IMR-90 (cell line): Measurements from ENCODE around the gene DNAJC17. TPM values are rescaled to one million over a fixed set of nuclear protein-coding genes. Genes with fewer than 3 reads are reported as not detected.

Source experiments
- ATAC-seq: fragments of 200-7000 bp; cut with Tn5 transposase; 2 replicates; pipeline ENCODE4 v1.9.1; 2020; ENCODE audit warnings: low read depth, mild to moderate bottlenecking, moderate library complexity
- BruUV-seq: library from RNA; stranded (reverse); fragments of 400-500 nt; replicated peaks from 2 replicates; lab custom pipeline; 2021; lab: Mats Ljungman, UMichigan
- CTCF ChIA-PET: fragments of 300-600 bp; formaldehyde crosslinking; extraction: SDS; loops from one replicate; lab custom pipeline; 2021; ENCODE audit warnings: antibody characterized with exemption; lab: Yijun Ruan, JAX
- POLR2A ChIA-PET: fragments of 300-600 bp; sonication (Branson Sonifier 250); formaldehyde crosslinking; loops from one replicate; lab custom pipeline; 2022; ENCODE audit warnings: antibody characterized with exemption; ENCODE audit not compliant: unreplicated experiment; lab: Charles Lee
- DNase-seq: peaks from one replicate; pipeline ENCODE4 v3.0.0; 2013
- H2AFZ ChIP-seq: replicated peaks from 2 replicates; pipeline ENCODE3; 2013; ENCODE audit warnings: low read length, mild to moderate bottlenecking; ENCODE audit not compliant: poor library complexity
- H2AK5ac ChIP-seq: 2 replicates; pipeline ENCODE4 v1.6.1; 2013; ENCODE audit warnings: low read depth, low read length, inconsistent platforms
- H2AK9ac ChIP-seq: replicated peaks from 2 replicates; pipeline ENCODE3; 2013; ENCODE audit warnings: mild to moderate bottlenecking, low read depth, low read length, moderate library complexity; ENCODE audit not compliant: poor library complexity
- H2BK120ac ChIP-seq: 2 replicates; pipeline ENCODE4 v1.6.1; 2013; ENCODE audit warnings: low read depth, low read length, inconsistent platforms
- H2BK15ac ChIP-seq: 3 replicates; pipeline ENCODE4 v1.6.1; 2013; ENCODE audit warnings: low read depth, low read length, inconsistent platforms
- H2BK20ac ChIP-seq: 2 replicates; pipeline ENCODE4 v1.6.1; 2013; ENCODE audit warnings: low read depth, mild to moderate bottlenecking, inconsistent platforms, low read length, moderate library complexity
- H2BK5ac ChIP-seq: 2 replicates; pipeline ENCODE4 v1.6.1; 2013; ENCODE audit warnings: mild to moderate bottlenecking, low read depth, low read length, inconsistent platforms; ENCODE audit not compliant: poor library complexity, severe bottlenecking
- H3K14ac ChIP-seq: replicated peaks from 2 replicates; pipeline ENCODE4 v1.6.1; 2013; ENCODE audit warnings: low read depth, low read length, inconsistent platforms
- H3K18ac ChIP-seq: 2 replicates; pipeline ENCODE4 v1.6.1; 2013; ENCODE audit warnings: low read depth, low read length, control low read depth
- H3K23ac ChIP-seq: 2 replicates; pipeline ENCODE4 v1.6.1; 2013; ENCODE audit warnings: low read depth, low read length, inconsistent platforms
- H3K27ac ChIP-seq: 2 replicates; pipeline ENCODE4 v1.5.1; 2013; ENCODE audit warnings: mild to moderate bottlenecking, control low read depth, low read length; ENCODE audit not compliant: insufficient read depth
- H3K27me3 ChIP-seq: 2 replicates; pipeline ENCODE4 v1.6.1; 2013; ENCODE audit warnings: low read length; ENCODE audit not compliant: control insufficient read depth, insufficient read depth
- H3K36me3 ChIP-seq: 2 replicates; pipeline ENCODE4 v1.6.1; 2013; ENCODE audit warnings: low read length, mixed read lengths; ENCODE audit not compliant: control insufficient read depth, insufficient read depth
- H3K4ac ChIP-seq: 2 replicates; pipeline ENCODE4 v1.6.1; 2013; ENCODE audit warnings: low read depth, low read length, inconsistent platforms
- H3K4me1 ChIP-seq: 2 replicates; pipeline ENCODE4 v1.6.1; 2013; ENCODE audit warnings: low read length, mixed read lengths; ENCODE audit not compliant: control insufficient read depth, insufficient read depth
- H3K4me2 ChIP-seq: 2 replicates; pipeline ENCODE4 v1.6.1; 2013; ENCODE audit warnings: low read depth, mild to moderate bottlenecking, control low read depth, low read length, moderate library complexity
- H3K4me3 ChIP-seq: 2 replicates; pipeline ENCODE4 v1.5.1; 2013; ENCODE audit warnings: low read depth, mild to moderate bottlenecking, control low read depth, low read length, moderate library complexity; ENCODE audit not compliant: insufficient read depth
- H3K56ac ChIP-seq: 2 replicates; pipeline ENCODE4 v1.6.1; 2013; ENCODE audit warnings: low read length, inconsistent platforms; ENCODE audit not compliant: insufficient read depth; ENCODE audit errors: extremely low read depth
- H3K79me1 ChIP-seq, 2 experiments: 2 replicates each; pipeline ENCODE4 v1.6.1; 2013; ENCODE audit warnings: low read length in 2 of 2, inconsistent platforms in 1 of 2, low read depth in 1 of 2
- H3K9ac ChIP-seq: 2 replicates; pipeline ENCODE4 v1.6.1; 2013; ENCODE audit warnings: low read depth, low read length, control low read depth
- H3K9me1 ChIP-seq: 2 replicates; pipeline ENCODE4 v1.6.1; 2013; ENCODE audit warnings: low read length, inconsistent platforms; ENCODE audit not compliant: insufficient read depth
- H3K9me3 ChIP-seq: 2 replicates; pipeline ENCODE4 v1.6.1; 2013; ENCODE audit warnings: low read length; ENCODE audit not compliant: control insufficient read depth, insufficient read depth
- H4K20me1 ChIP-seq: 2 replicates; pipeline ENCODE4 v1.6.1; 2013; ENCODE audit warnings: low read length, inconsistent platforms; ENCODE audit not compliant: insufficient read depth
- H4K5ac ChIP-seq: 2 replicates; pipeline ENCODE4 v1.6.1; 2013; ENCODE audit warnings: mild to moderate bottlenecking, low read depth, low read length, control low read depth
- H4K8ac ChIP-seq, 2 experiments: 2 replicates each; pipeline ENCODE4 v1.6.1; 2013; ENCODE audit warnings: low read depth in 2 of 2, low read length in 2 of 2, control low read depth in 1 of 2, inconsistent platforms in 1 of 2
- H4K91ac ChIP-seq: 2 replicates; pipeline ENCODE4 v1.6.1; 2013; ENCODE audit warnings: low read depth, low read length, inconsistent platforms; ENCODE audit not compliant: insufficient read depth
- MAZ ChIP-seq: IDR thresholded peaks from 2 replicates; pipeline ENCODE4 v1.6.1; 2012; ENCODE audit warnings: low read depth, mild to moderate bottlenecking, low read length, improper control_type of control experiment, moderate library complexity, borderline replicate concordance
- MXI1 ChIP-seq: IDR thresholded peaks from 2 replicates; pipeline ENCODE4 v1.6.1; 2012; ENCODE audit warnings: low read depth, mild to moderate bottlenecking, low read length, moderate library complexity, borderline replicate concordance
- WGBS, 2 experiments: methylation state at CpG; one replicate each; pipeline versions ENCODE4 v1.1.5 to v1.1.7; 2013; ENCODE audit warnings: missing lambda C conversion rate in 2 of 2; ENCODE audit not compliant: insufficient read length in 1 of 2; ENCODE audit errors: extremely low coverage in 2 of 2; 5-methylcytosine and 5-hydroxymethylcytosine counted together
- dilution Hi-C: fragments of 300-500 bp; cut with HindIII; formaldehyde crosslinking; loops from one replicate; pipeline ENCODE4 v1.14.3; 2018; ENCODE audit warnings: low sequenced_read_pairs; ENCODE audit not compliant: unreplicated experiment
- in situ Hi-C: fragments of 300-500 bp; cut with MboI; formaldehyde crosslinking; loops from 3 replicates; pipeline ENCODE4 v1.14.3; 2019; ENCODE audit warnings: low sequenced_read_pairs, inconsistent platforms, mixed read lengths
- intact Hi-C: fragments of 100-400 bp; cut with micrococcal nuclease; formaldehyde crosslinking; loops from 2 replicates; pipeline ENCODE4 v1.10.0; 2022
- polyA plus RNA-seq, 3 experiments: library from polyadenylated mRNA; depleted of rRNA; stranded (reverse); fragments of >200 nt; gene quantifications; 2 replicates each; pipeline ENCODE4 v1.2.3, GENCODE V29; 2012; ENCODE audit warnings: low replicate concordance in 1 of 3
- total RNA-seq: library from RNA; depleted of rRNA; stranded (reverse); fragments of >200 nt; gene quantifications from 2 replicates; pipeline ENCODE4 v1.2.3, GENCODE V29; 2012
- TF ChIP-seq, protein P1 (sequence below): conservative IDR thresholded peaks from 2 replicates; pipeline ENCODE4 v1.5.1; 2012; ENCODE audit warnings: mild to moderate bottlenecking, low read depth, low read length, improper control_type of control experiment

The DNAJC17 gene
- total and polyA plus RNA-seq, 2 of the 4 experiments (the other 2 are of a cell fraction): 58.6 to 107 TPM

GRCh38 chr15:40855706-40856234 is 48.5 kb upstream of the DNAJC17 start:
- no peak for DNase-seq
- Histone ChIP-seq H4K91ac (no peak overlapping the region), H3K27ac (no peak overlapping the region), H3K9me3 (no peaks in the 10 kb centered on the region), H3K18ac (no peak overlapping the region), H2AK5ac (no peak overlapping the region; the same call in 1 of the 2 replicates), H3K27me3 (peaks cover 14% of the 10 kb centered on the region), H4K8ac (no peak overlapping the region), H2BK20ac (no peak overlapping the region), H2BK15ac (no peak overlapping the region), H3K36me3 (no peaks in the 10 kb centered on the region), H3K4me3 (no peak overlapping the region), H2BK5ac (no peak overlapping the region), H2BK120ac (no peak overlapping the region), H4K20me1 (no peaks in the 10 kb centered on the region; the same call in 1 of the 2 replicates), H3K4ac (no peak overlapping the region), H4K5ac (no peak overlapping the region), H3K56ac (no peak overlapping the region), H3K9ac (no peak overlapping the region), H3K9me1 (peaks cover 3% of the 10 kb centered on the region; the same call in 1 of the 2 replicates), H3K4me1 (no peaks in the 10 kb centered on the region), H2AFZ (peak overlapping the region; percentile 32), H2AK9ac (no peak overlapping the region), H3K23ac (no peak overlapping the region), H3K79me1 (no peaks in the 10 kb centered on the region), H3K14ac (no peak overlapping the region), H3K4me2 (no peak overlapping the region)
- TF ChIP-seq, protein P1, sequence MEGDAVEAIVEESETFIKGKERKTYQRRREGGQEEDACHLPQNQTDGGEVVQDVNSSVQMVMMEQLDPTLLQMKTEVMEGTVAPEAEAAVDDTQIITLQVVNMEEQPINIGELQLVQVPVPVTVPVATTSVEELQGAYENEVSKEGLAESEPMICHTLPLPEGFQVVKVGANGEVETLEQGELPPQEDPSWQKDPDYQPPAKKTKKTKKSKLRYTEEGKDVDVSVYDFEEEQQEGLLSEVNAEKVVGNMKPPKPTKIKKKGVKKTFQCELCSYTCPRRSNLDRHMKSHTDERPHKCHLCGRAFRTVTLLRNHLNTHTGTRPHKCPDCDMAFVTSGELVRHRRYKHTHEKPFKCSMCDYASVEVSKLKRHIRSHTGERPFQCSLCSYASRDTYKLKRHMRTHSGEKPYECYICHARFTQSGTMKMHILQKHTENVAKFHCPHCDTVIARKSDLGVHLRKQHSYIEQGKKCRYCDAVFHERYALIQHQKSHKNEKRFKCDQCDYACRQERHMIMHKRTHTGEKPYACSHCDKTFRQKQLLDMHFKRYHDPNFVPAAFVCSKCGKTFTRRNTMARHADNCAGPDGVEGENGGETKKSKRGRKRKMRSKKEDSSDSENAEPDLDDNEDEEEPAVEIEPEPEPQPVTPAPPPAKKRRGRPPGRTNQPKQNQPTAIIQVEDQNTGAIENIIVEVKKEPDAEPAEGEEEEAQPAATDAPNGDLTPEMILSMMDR: no peak
- TF ChIP-seq MXI1 (no peak), MAZ (no peak)
- dilution Hi-C loops: no loop called here
- BruUV-seq: no TSS peak
- in situ Hi-C loops: loop anchor here (5.0 kb wide), 1 partner anchor 37 kb away; the partner anchor contains the start of gene VPS18
- POLR2A ChIA-PET: no interaction called here
- no CpG with 5 or more reads among the region's 13 CpGs for WGBS, 2 experiments
- ATAC-seq: no peak
- intact Hi-C loops: no loop called here
- CTCF ChIA-PET: interaction anchor here (1.2 to 1.7 kb wide), 2 partner anchors 36 to 38 kb away, joined by 5 to 9 read pairs; partner anchors contain the start of gene VPS18
